ENCODE results near the gene KRTAP10-2. TPM values are rescaled to one million over a fixed set of nuclear protein-coding genes. Genes with fewer than 3 reads are reported as not detected.

KRTAP10-2 gene
- total and polyA plus RNA-seq, 8 donors, result 0.24 TPM; not detected in 7

GRCh38 chr21:44571844-44572782, 20.8 kb upstream of the KRTAP10-2 start:
- Histone ChIP-seq H3K36me3 (no peaks in the 10 kb centered on the region), H3K4me3 (no peak overlapping the region), H3K9me3 (peaks cover 0 to 8% of the 10 kb centered on the region in 2 donors), H3K27ac (no peak overlapping the region), H3K4me1 (no peaks in the 10 kb centered on the region), H3K27me3 (peaks cover 0 to 43% of the 10 kb centered on the region in 2 donors)
- no peak for TF ChIP-seq CTCF (IDR thresholded peaks at IDR 0.05)
- intact Hi-C loops (cut with DNase I), result no loop called here
- ATAC-seq (no peak), DNase-seq (peak in 1 of 4 donors; percentile 75)

DNA sequence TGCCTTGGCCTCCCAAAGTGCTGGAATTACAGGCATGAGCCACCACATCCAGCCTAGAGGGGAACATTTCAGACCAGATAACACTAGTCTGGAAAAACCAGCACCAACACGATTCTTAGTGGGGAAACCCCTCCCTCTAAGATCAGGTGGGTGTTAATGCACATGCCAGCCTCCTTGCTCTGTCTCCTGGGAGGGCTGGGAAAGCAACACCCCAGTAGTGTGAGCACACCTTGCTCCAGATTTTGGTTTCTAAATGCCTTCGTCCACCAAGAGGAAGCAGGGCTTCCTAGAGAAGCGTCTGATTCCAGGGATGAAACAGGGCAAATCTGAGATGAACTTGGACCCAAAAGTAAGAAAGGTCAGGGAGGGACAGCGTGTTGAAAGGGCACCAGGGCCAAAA, 20.0 kb upstream of the KRTAP10-2 start:
- TF ChIP-seq CTCF (IDR thresholded peaks at IDR 0.05), result no peak
- Histone ChIP-seq H3K36me3 (no peaks in the 10 kb centered on the region), H3K9me3 (no peaks in the 10 kb centered on the region), H3K27me3 (peaks cover 0 to 43% of the 10 kb centered on the region in 2 donors), H3K4me3 (no peak overlapping the region), H3K4me1 (no peaks in the 10 kb centered on the region), H3K27ac (no peak overlapping the region)
- no peak for DNase-seq
- intact Hi-C loops (cut with DNase I), result no loop called here
- no peak for ATAC-seq

GRCh38 chr21:44569861-44570517, 18.7 kb upstream of the KRTAP10-2 start:
- H3K9me3 ChIP-seq, result no peaks in the 10 kb centered on the region
- ATAC-seq, result no peak
- peak in 1 of 4 donors; percentile 55 for DNase-seq
- no peaks in the 10 kb centered on the region for H3K36me3 ChIP-seq
- no peak overlapping the region for H3K4me3 ChIP-seq
- intact Hi-C loops (cut with DNase I), result no loop called here
- no peaks in the 10 kb centered on the region for H3K4me1 ChIP-seq
- TF ChIP-seq CTCF (IDR thresholded peaks at IDR 0.05), result no peak
- no peak overlapping the region for H3K27ac ChIP-seq
- H3K27me3 ChIP-seq, result peaks cover 0 to 36% of the 10 kb centered on the region in 2 donors

- intact Hi-C loops (cut with DNase I), result no loop called here
- DNase-seq (peak in 1 of 4 donors; percentile 47), ATAC-seq (no peak)
- Histone ChIP-seq H3K27me3 (peaks cover 0 to 26% of the 10 kb centered on the region in 2 donors), H3K4me3 (no peak overlapping the region), H3K36me3 (no peaks in the 10 kb centered on the region), H3K27ac (no peak overlapping the region), H3K9me3 (no peaks in the 10 kb centered on the region), H3K4me1 (no peaks in the 10 kb centered on the region)
- no peak for TF ChIP-seq CTCF (IDR thresholded peaks at IDR 0.05)
These were observed 17.6 kb upstream of the KRTAP10-2 start for GRCh38 chr21:44568667-44569556.

All from left lung (tissue), 10 donors.